ENCODE data around the gene FCGR1A.
"Not testable (repeated sequence)": the region's sequence is repeated elsewhere in the genome, so short reads cannot be mapped to it uniquely, and the experiment has no call there.

The FCGR1A gene

DNA sequence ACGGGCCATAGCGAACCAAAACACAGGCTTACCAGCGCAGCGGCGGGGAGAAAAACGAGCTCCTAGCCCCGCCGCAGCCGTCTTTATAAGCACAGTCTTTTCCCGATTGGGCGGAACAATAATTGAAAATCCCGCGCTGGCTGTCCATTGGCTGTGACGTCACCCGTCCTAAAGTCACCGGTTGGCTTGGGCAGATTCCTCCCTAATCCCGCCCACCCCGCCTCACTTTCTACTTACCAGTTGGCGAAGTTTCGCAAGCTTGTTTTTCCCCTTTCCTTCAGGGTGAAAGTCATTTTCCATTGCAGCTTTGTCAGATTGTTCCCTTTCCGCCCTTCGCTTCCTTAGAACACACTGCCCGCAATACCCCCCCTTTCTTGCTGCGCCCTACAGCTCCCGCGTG is 58.7 kb downstream of the FCGR1A start:
- not testable (repeated sequence) for DNase-seq

Data from NCI-H1694 (cell line).